Measurements from ENCODE around the gene RAB36.

Gene RAB36

GRCh38 chr22:23121424-23121823 lies 23.9 kb upstream of the RAB36 start:
- H3K4me1 ChIP-seq (ENCODE audit: insufficient read depth, low read length): no peaks in the 10 kb centered on the region
- H3K9ac ChIP-seq (ENCODE audit: low read depth, low read length): no peak overlapping the region
- H3K9me3 ChIP-seq (ENCODE audit: control insufficient read depth, insufficient read depth, low read length): no peaks in the 10 kb centered on the region

GRCh38 chr22:23122216-23122957 lies 22.9 kb upstream of the RAB36 start:
- Histone ChIP-seq H3K36me3 (ENCODE audit: insufficient read depth, low read length) (no peaks in the 10 kb centered on the region), H3K9ac (ENCODE audit: low read depth, low read length) (no peak overlapping the region), H3K4me1 (ENCODE audit: insufficient read depth, low read length) (no peaks in the 10 kb centered on the region), H3K9me3 (ENCODE audit: control insufficient read depth, insufficient read depth, low read length) (no peaks in the 10 kb centered on the region)

More at GRCh38 chr22:23121424-23121823, 23.9 kb upstream of the RAB36 start:
- no peaks in the 10 kb centered on the region for H3K36me3 ChIP-seq (ENCODE audit: insufficient read depth, low read length)

GRCh38 chr22:23122992-23123803 lies 22.1 kb upstream of the RAB36 start:
- Histone ChIP-seq H3K9ac (ENCODE audit: low read depth, low read length) (no peak overlapping the region), H3K4me1 (ENCODE audit: insufficient read depth, low read length) (no peaks in the 10 kb centered on the region; the same call in 1 of the 2 replicates)

DNA sequence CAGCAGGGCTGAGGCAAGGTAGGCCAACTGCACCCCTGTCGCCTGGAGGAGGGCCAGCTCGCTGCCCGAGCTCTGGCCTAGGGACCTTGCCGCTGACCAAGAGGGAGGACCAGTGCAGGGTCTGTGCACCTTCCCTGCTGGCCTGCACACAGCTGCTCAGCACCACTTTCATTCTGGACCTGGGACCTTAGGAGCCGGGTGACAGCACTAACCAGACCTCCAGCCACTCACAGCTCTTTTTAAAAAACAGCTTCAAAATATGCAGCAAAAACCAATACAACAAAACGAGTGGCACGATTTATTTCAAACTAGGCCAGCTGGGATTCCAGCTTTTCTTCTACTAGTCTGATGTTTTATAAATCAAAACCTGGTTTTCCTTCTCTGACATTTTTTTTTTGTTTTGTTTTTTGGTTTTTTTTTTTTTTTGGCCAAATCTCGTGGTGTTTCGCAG lies 21.4 kb upstream of the RAB36 start:
- Histone ChIP-seq H3K4me1 (ENCODE audit: insufficient read depth, low read length) (no peaks in the 10 kb centered on the region; the same call in 1 of the 2 replicates), H3K9ac (ENCODE audit: low read depth, low read length) (no peak overlapping the region), H3K36me3 (ENCODE audit: insufficient read depth, low read length) (no peaks in the 10 kb centered on the region), H3K9me3 (ENCODE audit: control insufficient read depth, insufficient read depth, low read length) (no peaks in the 10 kb centered on the region)

More at GRCh38 chr22:23122992-23123803, 22.1 kb upstream of the RAB36 start:
- H3K36me3 ChIP-seq (ENCODE audit: insufficient read depth, low read length): no peaks in the 10 kb centered on the region
- H3K9me3 ChIP-seq (ENCODE audit: control insufficient read depth, insufficient read depth, low read length): no peaks in the 10 kb centered on the region

- Histone ChIP-seq H3K4me1 (ENCODE audit: insufficient read depth, low read length) (no peaks in the 10 kb centered on the region; the same call in 1 of the 2 replicates), H3K9me3 (ENCODE audit: control insufficient read depth, insufficient read depth, low read length) (no peaks in the 10 kb centered on the region), H3K36me3 (ENCODE audit: insufficient read depth, low read length) (no peaks in the 10 kb centered on the region), H3K9ac (ENCODE audit: low read depth, low read length) (no peak overlapping the region)
Measured at GRCh38 chr22:23124611-23125511, 20.4 kb upstream of the RAB36 start.

- no peaks in the 10 kb centered on the region for H3K36me3 ChIP-seq (ENCODE audit: insufficient read depth, low read length)
- no peak overlapping the region for H3K9ac ChIP-seq (ENCODE audit: low read depth, low read length)
- H3K9me3 ChIP-seq (ENCODE audit: control insufficient read depth, insufficient read depth, low read length): no peaks in the 10 kb centered on the region
- H3K4me1 ChIP-seq (ENCODE audit: insufficient read depth, low read length): no peaks in the 10 kb centered on the region; the same call in 1 of the 2 replicates
Measured at GRCh38 chr22:23125512-23126103, 19.7 kb upstream of the RAB36 start.

- no peaks in the 10 kb centered on the region; the same call in 1 of the 2 replicates for H3K4me1 ChIP-seq (ENCODE audit: insufficient read depth, low read length)
- H3K9ac ChIP-seq (ENCODE audit: low read depth, low read length): no peak overlapping the region
- H3K9me3 ChIP-seq (ENCODE audit: control insufficient read depth, insufficient read depth, low read length): no peaks in the 10 kb centered on the region
- H3K36me3 ChIP-seq (ENCODE audit: insufficient read depth, low read length): no peaks in the 10 kb centered on the region
Measured at GRCh38 chr22:23126165-23127054, 18.9 kb upstream of the RAB36 start.

DNA sequence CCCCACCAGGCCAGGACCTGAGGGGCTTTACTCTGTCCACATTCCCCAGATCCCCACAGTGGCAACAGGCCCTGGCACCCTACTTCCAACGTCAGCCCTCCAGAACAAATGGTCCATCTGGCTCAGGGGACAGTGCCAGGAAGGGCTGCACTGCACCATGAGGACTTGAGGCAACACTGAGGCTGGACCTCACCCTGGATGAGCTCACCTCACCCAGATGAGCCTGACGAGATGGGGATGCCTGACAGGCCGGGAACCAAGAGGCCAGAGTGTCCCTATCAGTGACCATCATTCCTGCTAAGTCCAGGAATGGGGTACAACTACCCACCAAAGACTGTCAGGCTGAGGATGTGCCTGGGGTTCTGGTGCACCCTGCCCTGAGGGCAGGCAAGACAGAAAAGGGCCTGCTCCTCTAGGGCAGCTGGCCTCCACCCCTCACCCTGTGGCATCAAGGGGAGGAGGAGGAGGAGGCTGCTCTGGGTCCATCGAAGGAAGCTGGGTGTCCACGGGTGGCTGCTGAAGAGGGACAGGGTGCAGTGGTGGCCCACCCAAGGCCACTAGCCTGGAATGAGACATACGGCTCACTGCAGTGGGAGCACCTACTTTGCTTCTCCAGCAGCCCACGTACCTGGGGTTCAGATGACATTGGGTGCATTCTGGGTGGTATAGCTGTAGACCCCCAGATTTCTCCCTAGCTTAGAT lies 18.1 kb upstream of the RAB36 start:
- Histone ChIP-seq H3K9me3 (ENCODE audit: control insufficient read depth, insufficient read depth, low read length) (no peaks in the 10 kb centered on the region), H3K4me1 (ENCODE audit: insufficient read depth, low read length) (no peaks in the 10 kb centered on the region; the same call in 1 of the 2 replicates), H3K36me3 (ENCODE audit: insufficient read depth, low read length) (no peaks in the 10 kb centered on the region), H3K9ac (ENCODE audit: low read depth, low read length) (no peak overlapping the region)

DNA sequence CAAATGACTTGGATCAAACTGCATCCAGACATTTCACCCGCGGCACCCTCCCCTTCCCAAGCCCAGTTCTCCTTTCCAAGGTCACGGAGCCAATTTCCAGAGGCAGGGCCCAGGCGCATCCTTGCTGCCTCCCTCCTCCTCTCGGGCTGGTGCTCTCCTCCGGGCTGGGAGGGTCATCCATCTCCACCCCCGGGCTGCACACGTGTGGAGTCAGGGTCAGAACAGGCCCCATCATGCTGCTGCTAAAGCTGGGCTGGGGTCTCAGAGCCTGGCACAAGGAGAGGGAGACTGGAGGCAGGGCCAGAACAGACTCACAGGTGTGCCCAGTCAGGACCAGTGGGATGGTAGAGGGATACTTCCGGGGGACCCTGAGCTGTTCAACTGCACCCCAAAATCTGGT lies 17.5 kb upstream of the RAB36 start:
- H3K4me1 ChIP-seq (ENCODE audit: insufficient read depth, low read length): no peaks in the 10 kb centered on the region; the same call in 1 of the 2 replicates
- no peaks in the 10 kb centered on the region for H3K9me3 ChIP-seq (ENCODE audit: control insufficient read depth, insufficient read depth, low read length)
- H3K36me3 ChIP-seq (ENCODE audit: insufficient read depth, low read length): no peaks in the 10 kb centered on the region
- no peak overlapping the region for H3K9ac ChIP-seq (ENCODE audit: low read depth, low read length)

DNA sequence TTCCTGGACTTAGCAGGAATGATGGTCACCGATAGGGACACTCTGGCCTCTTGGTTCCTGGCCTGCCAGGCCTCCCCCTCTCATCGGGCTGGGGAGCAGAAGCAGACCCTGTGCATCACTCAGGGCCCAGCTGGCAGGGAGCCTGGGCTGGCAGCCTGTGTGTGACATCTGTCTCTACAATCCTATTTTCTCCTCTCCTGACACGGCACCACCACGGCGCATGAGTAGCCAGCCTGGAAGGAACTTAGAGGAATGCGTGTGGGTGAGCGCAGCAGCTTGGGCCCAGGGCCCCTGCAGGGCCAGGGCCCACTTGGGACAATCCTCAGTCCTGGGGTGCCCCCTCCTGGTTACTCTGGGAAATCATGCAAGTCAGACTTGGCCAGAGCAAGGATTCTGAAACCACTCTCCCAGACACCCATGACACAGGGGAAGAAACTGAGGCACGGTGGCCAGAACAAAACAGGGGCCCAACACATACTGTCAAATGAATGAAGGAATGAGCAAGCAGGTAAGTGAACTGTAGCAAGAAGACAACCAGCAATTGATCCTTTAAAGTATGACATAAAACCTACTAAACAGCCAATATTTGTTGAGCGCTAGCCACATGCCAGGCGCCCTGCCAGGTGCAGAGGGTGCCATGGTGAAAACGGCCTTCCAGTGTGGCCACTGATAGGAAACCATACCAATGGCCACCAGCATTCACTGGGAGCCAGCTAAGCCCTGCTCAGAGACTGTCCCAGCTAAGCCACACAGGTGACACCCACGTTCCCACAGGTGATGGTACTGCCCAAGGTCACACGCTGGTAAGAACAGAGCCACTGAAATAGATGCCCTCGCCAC lies 16.8 kb upstream of the RAB36 start:
- H3K36me3 ChIP-seq (ENCODE audit: insufficient read depth, low read length): no peaks in the 10 kb centered on the region
- no peak overlapping the region for H3K9ac ChIP-seq (ENCODE audit: low read depth, low read length)
- no peaks in the 10 kb centered on the region for H3K9me3 ChIP-seq (ENCODE audit: control insufficient read depth, insufficient read depth, low read length)
- H3K4me1 ChIP-seq (ENCODE audit: insufficient read depth, low read length): no peaks in the 10 kb centered on the region; the same call in 1 of the 2 replicates

- H3K9ac ChIP-seq (ENCODE audit: low read depth, low read length): no peak overlapping the region
- H3K4me1 ChIP-seq (ENCODE audit: insufficient read depth, low read length): no peaks in the 10 kb centered on the region; the same call in 1 of the 2 replicates
- H3K36me3 ChIP-seq (ENCODE audit: insufficient read depth, low read length): no peaks in the 10 kb centered on the region
- H3K9me3 ChIP-seq (ENCODE audit: control insufficient read depth, insufficient read depth, low read length): no peaks in the 10 kb centered on the region
Measured at GRCh38 chr22:23129149-23129548, 16.1 kb upstream of the RAB36 start.

DNA sequence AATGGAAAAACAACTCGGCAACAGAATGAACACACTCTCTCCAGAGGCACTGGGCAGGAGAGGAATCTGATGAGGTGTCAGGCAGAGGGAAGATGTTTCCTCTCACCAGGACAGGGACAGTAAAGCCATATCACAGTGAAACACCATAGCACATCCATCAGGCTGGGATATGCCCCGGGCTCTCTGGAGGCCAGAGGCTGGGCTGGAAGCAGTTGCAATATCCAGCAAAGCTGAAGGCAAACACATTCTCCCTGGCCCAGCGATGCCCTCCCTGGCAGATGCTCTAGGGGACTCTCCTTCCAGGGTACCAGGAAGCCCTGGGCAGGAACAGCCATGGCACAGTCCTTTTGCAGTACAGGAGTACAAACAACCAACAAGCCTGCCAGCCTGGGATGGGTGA lies 14.6 kb upstream of the RAB36 start:
- Histone ChIP-seq H3K4me1 (ENCODE audit: insufficient read depth, low read length) (no peaks in the 10 kb centered on the region; the same call in 1 of the 2 replicates), H3K36me3 (ENCODE audit: insufficient read depth, low read length) (no peaks in the 10 kb centered on the region), H3K9me3 (ENCODE audit: control insufficient read depth, insufficient read depth, low read length) (no peaks in the 10 kb centered on the region), H3K9ac (ENCODE audit: low read depth, low read length) (no peak overlapping the region)
